Uterus (tissue), 2 donors: ENCODE data around the gene DEPDC4.

Source experiments
- POLR2A ChIP-seq, 2 donors: fragments of 450-650 bp; IDR thresholded peaks; one replicate each; pipeline ENCODE4 v1.6.1; 2016; ENCODE audit warnings: antibody characterized with exemption in 2 of 2, mild to moderate bottlenecking in 1 of 2, moderate library complexity in 1 of 2
- TF ChIP-seq, protein P1 (sequence below), 4 experiments: fragments of 200-600 bp in 2 of 4; fragments of 450-650 bp in 2 of 4; sonication (generic) in 2 of 4; IDR thresholded peaks; one replicate each; pipeline ENCODE4 v1.5.1; 2016 to 2019; ENCODE audit warnings: antibody characterized with exemption in 4 of 4, mild to moderate bottlenecking in 2 of 4, moderate library complexity in 1 of 4

DNA sequence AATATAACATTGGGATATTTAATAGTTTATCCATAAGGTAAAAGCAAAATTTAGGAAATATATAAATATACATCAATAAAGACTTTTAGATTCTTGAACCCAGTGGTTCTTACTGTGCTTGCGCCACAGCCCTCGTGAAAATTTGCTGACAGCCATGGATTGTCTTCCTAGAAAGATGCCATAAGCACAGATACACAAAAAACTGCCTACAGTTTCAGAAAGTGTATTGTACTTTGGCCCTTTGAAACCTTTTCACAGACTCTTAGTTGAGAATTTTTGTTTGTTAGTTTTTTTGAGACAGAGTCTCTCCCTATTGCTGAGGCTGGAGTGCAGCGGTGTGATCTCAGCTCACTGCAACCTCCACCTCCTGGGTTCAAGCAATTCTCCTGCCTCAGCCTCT, 28.1 kb downstream of the DEPDC4 start:
- TF ChIP-seq, protein P1, sequence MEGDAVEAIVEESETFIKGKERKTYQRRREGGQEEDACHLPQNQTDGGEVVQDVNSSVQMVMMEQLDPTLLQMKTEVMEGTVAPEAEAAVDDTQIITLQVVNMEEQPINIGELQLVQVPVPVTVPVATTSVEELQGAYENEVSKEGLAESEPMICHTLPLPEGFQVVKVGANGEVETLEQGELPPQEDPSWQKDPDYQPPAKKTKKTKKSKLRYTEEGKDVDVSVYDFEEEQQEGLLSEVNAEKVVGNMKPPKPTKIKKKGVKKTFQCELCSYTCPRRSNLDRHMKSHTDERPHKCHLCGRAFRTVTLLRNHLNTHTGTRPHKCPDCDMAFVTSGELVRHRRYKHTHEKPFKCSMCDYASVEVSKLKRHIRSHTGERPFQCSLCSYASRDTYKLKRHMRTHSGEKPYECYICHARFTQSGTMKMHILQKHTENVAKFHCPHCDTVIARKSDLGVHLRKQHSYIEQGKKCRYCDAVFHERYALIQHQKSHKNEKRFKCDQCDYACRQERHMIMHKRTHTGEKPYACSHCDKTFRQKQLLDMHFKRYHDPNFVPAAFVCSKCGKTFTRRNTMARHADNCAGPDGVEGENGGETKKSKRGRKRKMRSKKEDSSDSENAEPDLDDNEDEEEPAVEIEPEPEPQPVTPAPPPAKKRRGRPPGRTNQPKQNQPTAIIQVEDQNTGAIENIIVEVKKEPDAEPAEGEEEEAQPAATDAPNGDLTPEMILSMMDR (IDR thresholded peaks at IDR 0.05) = no peak
- TF ChIP-seq POLR2A (IDR thresholded peaks at IDR 0.05) = no peak
